ENCODE data around the gene CREB3L2.

Gene CREB3L2

DNA sequence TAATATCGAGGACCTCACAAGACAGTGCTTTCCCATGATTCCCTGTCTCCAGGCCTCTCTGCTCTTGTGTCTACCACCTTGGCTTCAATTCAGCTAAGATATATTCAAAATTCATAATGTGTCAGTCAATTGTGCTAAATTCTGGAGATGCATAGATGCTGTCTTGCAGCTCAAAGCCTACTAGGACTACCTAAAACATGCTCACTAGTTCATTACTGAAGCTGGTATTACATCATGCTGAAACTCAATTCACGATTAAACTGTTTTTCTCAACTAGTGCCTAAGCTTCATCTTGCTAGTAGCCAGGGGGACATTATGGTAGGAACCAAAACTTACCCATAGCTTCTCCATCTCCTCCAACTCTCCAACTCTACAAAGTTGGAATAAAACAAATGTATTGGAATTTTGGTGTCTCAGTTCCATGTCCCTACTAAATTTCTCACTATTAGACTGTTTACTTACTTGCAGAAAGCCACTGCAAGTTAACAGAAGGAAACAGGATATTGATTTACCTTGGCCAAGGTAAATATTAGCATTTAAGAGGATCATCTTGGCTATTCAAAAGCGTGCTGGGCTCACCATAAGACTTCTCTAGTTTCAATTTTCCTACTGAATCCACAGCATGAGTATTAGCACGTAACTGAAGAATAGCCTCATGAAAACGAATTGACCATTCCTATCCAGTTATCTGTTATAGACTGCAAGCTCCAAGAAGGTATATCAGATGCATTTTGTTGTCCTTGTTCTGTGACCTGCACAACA, 53.6 kb downstream of the CREB3L2 start:
- H3K36me3 ChIP-seq = no peaks in the 10 kb centered on the region
- H3K4me3 ChIP-seq (ENCODE audit: low read depth, low read length) = no peak overlapping the region
- no peak for DNase-seq
- H3K27me3 ChIP-seq (ENCODE audit: insufficient read depth, low read depth, severe bottlenecking) = no peaks in the 10 kb centered on the region
- H3K9me3 ChIP-seq (ENCODE audit: severe bottlenecking) = no peaks in the 10 kb centered on the region
- H3K27ac ChIP-seq = no peak overlapping the region
- TF ChIP-seq, protein P1, sequence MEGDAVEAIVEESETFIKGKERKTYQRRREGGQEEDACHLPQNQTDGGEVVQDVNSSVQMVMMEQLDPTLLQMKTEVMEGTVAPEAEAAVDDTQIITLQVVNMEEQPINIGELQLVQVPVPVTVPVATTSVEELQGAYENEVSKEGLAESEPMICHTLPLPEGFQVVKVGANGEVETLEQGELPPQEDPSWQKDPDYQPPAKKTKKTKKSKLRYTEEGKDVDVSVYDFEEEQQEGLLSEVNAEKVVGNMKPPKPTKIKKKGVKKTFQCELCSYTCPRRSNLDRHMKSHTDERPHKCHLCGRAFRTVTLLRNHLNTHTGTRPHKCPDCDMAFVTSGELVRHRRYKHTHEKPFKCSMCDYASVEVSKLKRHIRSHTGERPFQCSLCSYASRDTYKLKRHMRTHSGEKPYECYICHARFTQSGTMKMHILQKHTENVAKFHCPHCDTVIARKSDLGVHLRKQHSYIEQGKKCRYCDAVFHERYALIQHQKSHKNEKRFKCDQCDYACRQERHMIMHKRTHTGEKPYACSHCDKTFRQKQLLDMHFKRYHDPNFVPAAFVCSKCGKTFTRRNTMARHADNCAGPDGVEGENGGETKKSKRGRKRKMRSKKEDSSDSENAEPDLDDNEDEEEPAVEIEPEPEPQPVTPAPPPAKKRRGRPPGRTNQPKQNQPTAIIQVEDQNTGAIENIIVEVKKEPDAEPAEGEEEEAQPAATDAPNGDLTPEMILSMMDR (IDR thresholded peaks at IDR 0.05; ENCODE audit: low read depth, low read length) = no peak

DNA sequence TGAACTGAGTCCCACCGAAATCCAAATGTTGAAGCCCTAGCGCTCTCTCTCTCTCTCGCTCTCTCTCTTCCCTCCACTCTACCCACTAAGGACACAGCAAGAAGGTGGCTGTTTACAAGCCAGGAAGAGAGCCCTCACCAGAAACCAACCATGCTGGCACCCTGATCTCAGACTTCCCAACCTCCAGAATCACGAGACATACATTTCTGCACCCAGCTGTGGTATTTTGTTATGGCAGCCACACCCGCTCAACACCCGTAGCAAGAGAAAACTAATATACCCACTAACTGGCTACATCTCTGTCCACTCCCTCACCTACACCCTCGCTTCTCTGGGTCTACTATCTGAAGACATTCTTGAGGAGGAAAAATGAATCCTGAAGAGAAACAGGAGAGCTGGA, 54.8 kb downstream of the CREB3L2 start:
- Histone ChIP-seq H3K36me3 (no peaks in the 10 kb centered on the region), H3K27ac (no peak overlapping the region), H3K4me3 (ENCODE audit: low read depth, low read length) (no peak overlapping the region), H3K27me3 (ENCODE audit: insufficient read depth, low read depth, severe bottlenecking) (no peaks in the 10 kb centered on the region), H3K9me3 (ENCODE audit: severe bottlenecking) (no peaks in the 10 kb centered on the region)
- DNase-seq = no peak
- TF ChIP-seq, protein P1 (IDR thresholded peaks at IDR 0.05; ENCODE audit: low read depth, low read length) = no peak

DNA sequence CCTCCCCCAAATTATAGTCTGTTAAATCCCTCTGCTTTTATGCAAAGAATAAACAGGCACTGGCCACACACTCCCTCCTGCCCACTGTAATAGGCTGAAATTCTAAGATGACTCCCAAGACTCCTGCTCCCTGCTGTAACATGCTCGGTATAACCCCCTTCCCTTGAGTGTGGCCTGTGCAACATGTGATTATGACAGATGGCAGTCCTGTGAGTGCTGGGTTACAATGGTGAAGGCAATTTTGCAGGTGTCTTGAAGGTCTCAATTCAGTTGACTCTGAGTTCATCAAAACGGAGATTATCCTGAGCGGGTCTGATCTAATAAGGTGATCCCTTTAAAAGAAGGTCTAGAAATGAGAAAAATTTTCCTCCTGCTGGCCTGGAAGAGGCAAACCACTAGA, 55.9 kb downstream of the CREB3L2 start:
- no peaks in the 10 kb centered on the region for H3K27me3 ChIP-seq (ENCODE audit: insufficient read depth, low read depth, severe bottlenecking)
- H3K4me3 ChIP-seq (ENCODE audit: low read depth, low read length) = no peak overlapping the region
- peak overlapping the region; percentile 61 for H3K27ac ChIP-seq
- H3K9me3 ChIP-seq (ENCODE audit: severe bottlenecking) = no peaks in the 10 kb centered on the region
- TF ChIP-seq, protein P1 (IDR thresholded peaks at IDR 0.05; ENCODE audit: low read depth, low read length) = no peak
- peak; percentile 78 for DNase-seq
- no peaks in the 10 kb centered on the region for H3K36me3 ChIP-seq

DNA sequence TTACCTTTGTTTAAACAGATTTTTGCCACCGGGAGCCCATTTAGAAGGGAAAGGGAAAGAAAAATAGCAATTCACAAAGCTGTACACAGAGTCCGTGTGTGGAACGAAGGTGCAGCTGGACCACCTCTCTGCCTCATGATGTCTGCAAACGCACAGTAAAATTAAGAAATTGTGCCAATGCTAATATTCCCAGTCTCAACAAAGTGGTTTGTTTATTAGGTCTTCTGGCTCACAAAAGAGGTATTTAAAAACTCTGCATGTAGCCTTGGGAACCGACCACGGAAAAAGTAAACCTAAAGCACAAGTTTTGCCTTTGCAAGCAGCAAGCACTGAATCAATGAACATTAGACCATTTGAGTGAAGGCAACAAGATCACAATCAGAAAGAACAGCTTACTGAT, 57.7 kb downstream of the CREB3L2 start:
- Histone ChIP-seq H3K27ac (no peak overlapping the region), H3K27me3 (ENCODE audit: insufficient read depth, low read depth, severe bottlenecking) (no peaks in the 10 kb centered on the region), H3K36me3 (no peaks in the 10 kb centered on the region), H3K4me3 (ENCODE audit: low read depth, low read length) (no peak overlapping the region), H3K9me3 (ENCODE audit: severe bottlenecking) (no peaks in the 10 kb centered on the region)
- TF ChIP-seq, protein P1 (IDR thresholded peaks at IDR 0.05; ENCODE audit: low read depth, low read length) = no peak
- DNase-seq = no peak

DNA sequence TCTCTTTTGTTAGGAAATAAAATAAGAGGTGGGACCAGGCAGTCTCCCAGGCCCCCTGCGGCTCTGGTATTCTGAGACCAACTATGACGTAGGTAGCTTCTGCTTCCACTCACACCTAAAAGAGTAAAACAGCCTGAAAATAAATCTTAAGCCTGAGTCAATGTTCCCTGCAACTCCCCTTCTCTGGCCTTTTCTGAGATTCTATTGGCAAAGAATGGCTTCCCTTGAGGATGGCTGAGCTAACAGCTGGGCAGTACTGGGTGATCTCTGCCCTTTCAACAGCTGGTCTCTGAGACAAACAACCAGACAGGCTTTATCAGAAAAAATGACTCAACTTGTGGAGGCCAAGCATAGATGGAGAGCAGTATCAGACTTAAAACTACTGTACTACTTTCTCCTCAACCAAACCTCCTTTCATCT, 58.7 kb downstream of the CREB3L2 start:
- DNase-seq = no peak
- H3K36me3 ChIP-seq = no peaks in the 10 kb centered on the region
- H3K27me3 ChIP-seq (ENCODE audit: insufficient read depth, low read depth, severe bottlenecking) = no peaks in the 10 kb centered on the region
- H3K9me3 ChIP-seq (ENCODE audit: severe bottlenecking) = no peaks in the 10 kb centered on the region
- H3K27ac ChIP-seq = no peak overlapping the region
- no peak overlapping the region for H3K4me3 ChIP-seq (ENCODE audit: low read depth, low read length)
- TF ChIP-seq, protein P1 (IDR thresholded peaks at IDR 0.05; ENCODE audit: low read depth, low read length) = no peak
